WTC11 (cell line): ENCODE measurements around the gene DTNA. TPM values are rescaled to one million over a fixed set of nuclear protein-coding genes. Genes with fewer than 3 reads are reported as not detected.
"Not testable (repeated sequence)": the region's sequence is repeated elsewhere in the genome, so short reads cannot be mapped to it uniquely, and the experiment has no call there.

ENCODE experiments used
- ATAC-seq: fragments of 200-7000 bp; cut with Tn5 transposase; 2 replicates; pipeline ENCODE4 v1.10.0; 2021; ENCODE audit warnings: mild to moderate bottlenecking, moderate library complexity
- CTCF ChIA-PET: fragments of 300-600 bp; sonication (Branson Sonifier 250); formaldehyde crosslinking; loops from one replicate; lab custom pipeline; 2021; ENCODE audit warnings: antibody characterized with exemption; lab: Charles Lee
- POLR2A ChIA-PET: fragments of 350-600 bp; sonication (Branson Sonifier 250); formaldehyde crosslinking; loops from one replicate; lab custom pipeline; 2021; ENCODE audit warnings: antibody characterized with exemption; lab: Charles Lee
- DNase-seq: peaks from one replicate; pipeline ENCODE4 v3.0.0; 2021; ENCODE audit warnings: low spot score
- H3K27ac Mint-ChIP-seq: 2 replicates; pipeline ENCODE4 v1.8.0; 2021; ENCODE audit warnings: mixed read lengths
- H3K27me3 Mint-ChIP-seq: 2 replicates; pipeline ENCODE4 v1.8.0; 2021; ENCODE audit warnings: low read depth, mild to moderate bottlenecking, moderate library complexity, mixed read lengths
- H3K36me3 Mint-ChIP-seq: 2 replicates; pipeline ENCODE4 v1.8.0; 2021; ENCODE audit warnings: mixed read lengths
- H3K4me1 Mint-ChIP-seq: 2 replicates; pipeline ENCODE4 v1.8.0; 2022; ENCODE audit warnings: mixed read lengths
- H3K4me3 Mint-ChIP-seq: 2 replicates; pipeline ENCODE4 v1.8.0; 2021; ENCODE audit warnings: mild to moderate bottlenecking, moderate library complexity, mixed read lengths
- H3K9me3 Mint-ChIP-seq: 2 replicates; pipeline ENCODE4 v1.8.0; 2021; ENCODE audit warnings: mixed read lengths
- CBFB ChIP-seq: sonication (generic); formaldehyde crosslinking; IDR thresholded peaks from 2 replicates; pipeline ENCODE4 v1.8.1; 2022; ENCODE audit warnings: mild to moderate bottlenecking, low read depth, missing genetic modification reagents
- ELF4 ChIP-seq: sonication (generic); formaldehyde crosslinking; IDR thresholded peaks from 2 replicates; pipeline ENCODE4 v1.8.1; 2022; ENCODE audit warnings: low read depth, mild to moderate bottlenecking, moderate library complexity, missing genetic modification reagents
- EMX1 ChIP-seq: fragments of 250-450 bp; sonication (Bioruptor Pico); IDR thresholded peaks from 2 replicates; pipeline ENCODE4 v1.8.0; 2021; ENCODE audit warnings: mild to moderate bottlenecking
- FOXJ3 ChIP-seq: sonication (generic); formaldehyde crosslinking; IDR thresholded peaks from 2 replicates; pipeline ENCODE4 v1.9.0; 2021; ENCODE audit warnings: missing genetic modification reagents, mild to moderate bottlenecking, borderline replicate concordance
- GTF2I ChIP-seq: fragments of 250-450 bp; sonication (Bioruptor Pico); conservative IDR thresholded peaks from 2 replicates; pipeline ENCODE4 v1.4.0; 2021; ENCODE audit warnings: mild to moderate bottlenecking
- MYBL2 ChIP-seq: sonication (generic); formaldehyde crosslinking; IDR thresholded peaks from 2 replicates; pipeline ENCODE4 v1.8.1; 2023; ENCODE audit warnings: mild to moderate bottlenecking, moderate library complexity, missing genetic modification reagents
- NFE2L1 ChIP-seq: sonication (generic); formaldehyde crosslinking; IDR thresholded peaks from 2 replicates; pipeline ENCODE4 v1.8.1; 2023; ENCODE audit warnings: missing genetic modification reagents
- RELA ChIP-seq: sonication (generic); formaldehyde crosslinking; IDR thresholded peaks from 2 replicates; pipeline ENCODE4 v1.8.1; 2022; ENCODE audit warnings: missing genetic modification reagents, mild to moderate bottlenecking, borderline replicate concordance
- SMAD3 ChIP-seq: sonication (generic); formaldehyde crosslinking; IDR thresholded peaks from 2 replicates; pipeline ENCODE4 v1.8.0; 2022; ENCODE audit warnings: missing genetic modification reagents, mild to moderate bottlenecking, borderline replicate concordance
- ZNF416 ChIP-seq: fragments of 250-450 bp; sonication (Bioruptor Pico); IDR thresholded peaks from 2 replicates; pipeline ENCODE4 v1.9.0; 2021; ENCODE audit warnings: mild to moderate bottlenecking, inconsistent platforms
- total RNA-seq: library from RNA; stranded (reverse); gene quantifications from 3 replicates; pipeline ENCODE4 v1.2.3, GENCODE V29; 2021
- TF ChIP-seq, protein P1 (sequence below): sonication (generic); formaldehyde crosslinking; IDR thresholded peaks from 2 replicates; pipeline ENCODE4 v1.8.1; 2022; ENCODE audit warnings: low read depth, mild to moderate bottlenecking, moderate library complexity, missing genetic modification reagents, borderline replicate concordance
- TF ChIP-seq, protein P2 (sequence below): sonication (generic); formaldehyde crosslinking; conservative IDR thresholded peaks from 2 replicates; pipeline ENCODE4 v1.8.1; 2022; ENCODE audit warnings: mild to moderate bottlenecking, missing genetic modification reagents
- TF ChIP-seq, protein P3 (sequence below): sonication (generic); formaldehyde crosslinking; IDR thresholded peaks from 2 replicates; pipeline ENCODE4 v1.8.1; 2022; ENCODE audit warnings: missing genetic modification reagents, borderline replicate concordance
- TF ChIP-seq, protein P4 (sequence below): sonication (generic); formaldehyde crosslinking; IDR thresholded peaks from 2 replicates; pipeline ENCODE4 v1.8.0; 2022; ENCODE audit warnings: mild to moderate bottlenecking, missing genetic modification reagents
- TF ChIP-seq, protein P5 (sequence below): fragments of 250-450 bp; sonication (Bioruptor Pico); IDR thresholded peaks from 2 replicates; pipeline ENCODE4 v1.9.0; 2021; ENCODE audit warnings: mild to moderate bottlenecking
- TF ChIP-seq, protein P6 (sequence below): sonication (generic); formaldehyde crosslinking; IDR thresholded peaks from 2 replicates; pipeline ENCODE4 v1.8.1; 2023; ENCODE audit warnings: mild to moderate bottlenecking, missing genetic modification reagents, borderline replicate concordance

The DTNA gene
- total RNA-seq, 1 experiment from 2014 or later: 16.1 TPM

DNA sequence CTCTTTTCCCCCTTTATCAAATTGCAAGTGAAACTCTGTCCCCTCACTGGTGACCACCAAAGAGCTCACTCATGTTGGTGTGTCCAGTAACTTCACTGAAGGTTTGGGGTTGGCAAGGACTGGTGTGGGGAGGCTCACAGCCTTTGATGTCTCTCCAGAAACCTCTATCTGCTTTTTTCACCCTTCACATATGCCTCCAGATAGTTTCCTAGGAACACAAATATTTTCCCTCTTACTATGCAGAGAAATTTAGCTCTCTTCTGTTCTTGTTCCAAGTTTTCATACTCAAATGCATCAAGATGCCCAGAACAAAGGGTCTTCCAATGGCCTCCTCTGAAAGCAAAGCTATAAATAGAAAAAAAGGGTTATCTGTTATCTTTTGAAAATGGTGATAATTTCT is 20.7 kb downstream of the DTNA start (continued):
- TF ChIP-seq NFE2L1 (CRISPR knock-in tag): no peak
- TF ChIP-seq FOXJ3 (CRISPR knock-in tag): no peak

- TF ChIP-seq ELF4 (CRISPR knock-in tag) (no peak), RELA (CRISPR knock-in tag) (no peak), NFE2L1 (CRISPR knock-in tag) (no peak), EMX1 (CRISPR knock-in tag) (no peak), MYBL2 (no peak), ZNF416 (CRISPR knock-in tag) (no peak), GTF2I (CRISPR knock-in tag) (no peak), FOXJ3 (CRISPR knock-in tag) (no peak)
- TF ChIP-seq, protein P1, sequence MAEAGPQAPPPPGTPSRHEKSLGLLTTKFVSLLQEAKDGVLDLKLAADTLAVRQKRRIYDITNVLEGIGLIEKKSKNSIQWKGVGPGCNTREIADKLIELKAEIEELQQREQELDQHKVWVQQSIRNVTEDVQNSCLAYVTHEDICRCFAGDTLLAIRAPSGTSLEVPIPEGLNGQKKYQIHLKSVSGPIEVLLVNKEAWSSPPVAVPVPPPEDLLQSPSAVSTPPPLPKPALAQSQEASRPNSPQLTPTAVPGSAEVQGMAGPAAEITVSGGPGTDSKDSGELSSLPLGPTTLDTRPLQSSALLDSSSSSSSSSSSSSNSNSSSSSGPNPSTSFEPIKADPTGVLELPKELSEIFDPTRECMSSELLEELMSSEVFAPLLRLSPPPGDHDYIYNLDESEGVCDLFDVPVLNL (CRISPR knock-in tag): no peak
- TF ChIP-seq, protein P2, sequence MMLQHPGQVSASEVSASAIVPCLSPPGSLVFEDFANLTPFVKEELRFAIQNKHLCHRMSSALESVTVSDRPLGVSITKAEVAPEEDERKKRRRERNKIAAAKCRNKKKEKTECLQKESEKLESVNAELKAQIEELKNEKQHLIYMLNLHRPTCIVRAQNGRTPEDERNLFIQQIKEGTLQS (CRISPR knock-in tag): no peak
- TF ChIP-seq, protein P3, sequence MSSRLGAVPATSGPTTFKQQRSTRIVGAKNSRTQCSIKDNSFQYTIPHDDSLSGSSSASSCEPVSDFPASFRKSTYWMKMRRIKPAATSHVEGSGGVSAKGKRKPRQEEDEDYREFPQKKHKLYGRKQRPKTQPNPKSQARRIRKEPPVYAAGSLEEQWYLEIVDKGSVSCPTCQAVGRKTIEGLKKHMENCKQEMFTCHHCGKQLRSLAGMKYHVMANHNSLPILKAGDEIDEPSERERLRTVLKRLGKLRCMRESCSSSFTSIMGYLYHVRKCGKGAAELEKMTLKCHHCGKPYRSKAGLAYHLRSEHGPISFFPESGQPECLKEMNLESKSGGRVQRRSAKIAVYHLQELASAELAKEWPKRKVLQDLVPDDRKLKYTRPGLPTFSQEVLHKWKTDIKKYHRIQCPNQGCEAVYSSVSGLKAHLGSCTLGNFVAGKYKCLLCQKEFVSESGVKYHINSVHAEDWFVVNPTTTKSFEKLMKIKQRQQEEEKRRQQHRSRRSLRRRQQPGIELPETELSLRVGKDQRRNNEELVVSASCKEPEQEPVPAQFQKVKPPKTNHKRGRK (CRISPR knock-in tag): no peak
- TF ChIP-seq, protein P4, sequence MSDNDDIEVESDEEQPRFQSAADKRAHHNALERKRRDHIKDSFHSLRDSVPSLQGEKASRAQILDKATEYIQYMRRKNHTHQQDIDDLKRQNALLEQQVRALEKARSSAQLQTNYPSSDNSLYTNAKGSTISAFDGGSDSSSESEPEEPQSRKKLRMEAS (CRISPR knock-in tag): no peak
- DNase-seq (no peak), ATAC-seq (no peak)
- Mint-ChIP-seq H3K27ac (no peak overlapping the region), H3K36me3 (no peaks in the 10 kb centered on the region; the same call in 1 of the 2 replicates), H3K4me3 (no peak overlapping the region), H3K4me1 (peaks cover 22% of the 10 kb centered on the region), H3K27me3 (no peaks in the 10 kb centered on the region), H3K9me3 (peaks cover 11% of the 10 kb centered on the region)
- ChIA-PET CTCF (interaction anchor here (0.8 kb wide), 1 partner anchor 73 kb away, joined by 7 read pairs; no protein-coding TSS in a partner anchor), POLR2A (no interaction called here)
These were observed 24.0 kb downstream of the DTNA start for GRCh38 chr18:34734056-34734455.

DNA sequence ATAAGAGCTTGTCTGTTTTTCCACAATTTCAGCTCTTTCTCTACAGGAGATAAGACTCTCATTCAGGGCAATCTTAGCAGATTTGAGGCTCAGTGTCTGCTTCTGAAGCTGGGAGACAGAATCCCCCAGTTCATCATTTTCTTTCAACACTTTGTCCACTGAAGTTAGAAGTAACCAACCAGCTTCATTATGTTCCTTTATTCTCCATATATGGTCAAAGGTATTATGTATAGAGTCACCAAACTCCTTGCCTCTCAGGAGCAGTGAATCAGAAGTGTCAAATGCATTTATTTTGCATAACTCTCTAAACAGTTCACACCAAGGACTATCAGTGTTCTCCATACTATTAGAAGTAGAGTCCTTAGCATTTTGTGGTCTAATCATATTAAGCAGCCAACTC is 24.4 kb downstream of the DTNA start:
- H3K36me3 Mint-ChIP-seq, H3K27ac Mint-ChIP-seq, ATAC-seq, H3K27me3 Mint-ChIP-seq, POLR2A ChIA-PET, H3K4me3 Mint-ChIP-seq, DNase-seq: not testable (repeated sequence)
- Mint-ChIP-seq H3K4me1 (peaks cover 22% of the 10 kb centered on the region), H3K9me3 (peaks cover 11% of the 10 kb centered on the region)
- CTCF ChIA-PET: interaction anchor here (0.8 kb wide), 1 partner anchor 73 kb away, joined by 7 read pairs; no protein-coding TSS in a partner anchor

- no peak for ATAC-seq
- TF ChIP-seq, protein P5, sequence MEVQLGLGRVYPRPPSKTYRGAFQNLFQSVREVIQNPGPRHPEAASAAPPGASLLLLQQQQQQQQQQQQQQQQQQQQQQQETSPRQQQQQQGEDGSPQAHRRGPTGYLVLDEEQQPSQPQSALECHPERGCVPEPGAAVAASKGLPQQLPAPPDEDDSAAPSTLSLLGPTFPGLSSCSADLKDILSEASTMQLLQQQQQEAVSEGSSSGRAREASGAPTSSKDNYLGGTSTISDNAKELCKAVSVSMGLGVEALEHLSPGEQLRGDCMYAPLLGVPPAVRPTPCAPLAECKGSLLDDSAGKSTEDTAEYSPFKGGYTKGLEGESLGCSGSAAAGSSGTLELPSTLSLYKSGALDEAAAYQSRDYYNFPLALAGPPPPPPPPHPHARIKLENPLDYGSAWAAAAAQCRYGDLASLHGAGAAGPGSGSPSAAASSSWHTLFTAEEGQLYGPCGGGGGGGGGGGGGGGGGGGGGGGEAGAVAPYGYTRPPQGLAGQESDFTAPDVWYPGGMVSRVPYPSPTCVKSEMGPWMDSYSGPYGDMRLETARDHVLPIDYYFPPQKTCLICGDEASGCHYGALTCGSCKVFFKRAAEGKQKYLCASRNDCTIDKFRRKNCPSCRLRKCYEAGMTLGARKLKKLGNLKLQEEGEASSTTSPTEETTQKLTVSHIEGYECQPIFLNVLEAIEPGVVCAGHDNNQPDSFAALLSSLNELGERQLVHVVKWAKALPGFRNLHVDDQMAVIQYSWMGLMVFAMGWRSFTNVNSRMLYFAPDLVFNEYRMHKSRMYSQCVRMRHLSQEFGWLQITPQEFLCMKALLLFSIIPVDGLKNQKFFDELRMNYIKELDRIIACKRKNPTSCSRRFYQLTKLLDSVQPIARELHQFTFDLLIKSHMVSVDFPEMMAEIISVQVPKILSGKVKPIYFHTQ (CRISPR knock-in tag): no peak
- TF ChIP-seq RELA (CRISPR knock-in tag) (no peak), CBFB (CRISPR knock-in tag) (no peak), SMAD3 (no peak)
- TF ChIP-seq, protein P3 (CRISPR knock-in tag): no peak
- TF ChIP-seq, protein P6, sequence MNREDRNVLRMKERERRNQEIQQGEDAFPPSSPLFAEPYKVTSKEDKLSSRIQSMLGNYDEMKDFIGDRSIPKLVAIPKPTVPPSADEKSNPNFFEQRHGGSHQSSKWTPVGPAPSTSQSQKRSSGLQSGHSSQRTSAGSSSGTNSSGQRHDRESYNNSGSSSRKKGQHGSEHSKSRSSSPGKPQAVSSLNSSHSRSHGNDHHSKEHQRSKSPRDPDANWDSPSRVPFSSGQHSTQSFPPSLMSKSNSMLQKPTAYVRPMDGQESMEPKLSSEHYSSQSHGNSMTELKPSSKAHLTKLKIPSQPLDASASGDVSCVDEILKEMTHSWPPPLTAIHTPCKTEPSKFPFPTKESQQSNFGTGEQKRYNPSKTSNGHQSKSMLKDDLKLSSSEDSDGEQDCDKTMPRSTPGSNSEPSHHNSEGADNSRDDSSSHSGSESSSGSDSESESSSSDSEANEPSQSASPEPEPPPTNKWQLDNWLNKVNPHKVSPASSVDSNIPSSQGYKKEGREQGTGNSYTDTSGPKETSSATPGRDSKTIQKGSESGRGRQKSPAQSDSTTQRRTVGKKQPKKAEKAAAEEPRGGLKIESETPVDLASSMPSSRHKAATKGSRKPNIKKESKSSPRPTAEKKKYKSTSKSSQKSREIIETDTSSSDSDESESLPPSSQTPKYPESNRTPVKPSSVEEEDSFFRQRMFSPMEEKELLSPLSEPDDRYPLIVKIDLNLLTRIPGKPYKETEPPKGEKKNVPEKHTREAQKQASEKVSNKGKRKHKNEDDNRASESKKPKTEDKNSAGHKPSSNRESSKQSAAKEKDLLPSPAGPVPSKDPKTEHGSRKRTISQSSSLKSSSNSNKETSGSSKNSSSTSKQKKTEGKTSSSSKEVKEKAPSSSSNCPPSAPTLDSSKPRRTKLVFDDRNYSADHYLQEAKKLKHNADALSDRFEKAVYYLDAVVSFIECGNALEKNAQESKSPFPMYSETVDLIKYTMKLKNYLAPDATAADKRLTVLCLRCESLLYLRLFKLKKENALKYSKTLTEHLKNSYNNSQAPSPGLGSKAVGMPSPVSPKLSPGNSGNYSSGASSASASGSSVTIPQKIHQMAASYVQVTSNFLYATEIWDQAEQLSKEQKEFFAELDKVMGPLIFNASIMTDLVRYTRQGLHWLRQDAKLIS (CRISPR knock-in tag): no peak
These were observed 28.2 kb downstream of the DTNA start for GRCh38 chr18:34738175-34738894.

More at GRCh38 chr18:34738175-34738894, 28.2 kb downstream of the DTNA start:
- no peak overlapping the region for H3K27ac Mint-ChIP-seq
- H3K4me1 Mint-ChIP-seq: peaks cover 19% of the 10 kb centered on the region
- peaks cover 8% of the 10 kb centered on the region; the same call in 1 of the 2 replicates for H3K9me3 Mint-ChIP-seq
- POLR2A ChIA-PET: no interaction called here
- H3K36me3 Mint-ChIP-seq: no peaks in the 10 kb centered on the region; the same call in 1 of the 2 replicates
- CTCF ChIA-PET: interaction anchor here (0.9 kb wide), 1 partner anchor 9 kb away, joined by 3 read pairs; no protein-coding TSS in a partner anchor
- no peak overlapping the region for H3K4me3 Mint-ChIP-seq
- DNase-seq: no peak
- no peaks in the 10 kb centered on the region for H3K27me3 Mint-ChIP-seq
